Anterior cingulate cortex (tissue), 58 donors: ENCODE results near the gene PIGK.

Source experiments
- DNase-seq, 58 donors: peaks; one replicate each; lab custom pipeline; 2025; lab: John Stamatoyannopoulos, UW

The PIGK gene

GRCh38 chr1:77044133-77044849 is 174.9 kb downstream of the PIGK start:
- peak in 1 of 58 donors; percentile 18 for DNase-seq

GRCh38 chr1:77040826-77041225 is 178.4 kb downstream of the PIGK start:
- no peak for DNase-seq

DNA sequence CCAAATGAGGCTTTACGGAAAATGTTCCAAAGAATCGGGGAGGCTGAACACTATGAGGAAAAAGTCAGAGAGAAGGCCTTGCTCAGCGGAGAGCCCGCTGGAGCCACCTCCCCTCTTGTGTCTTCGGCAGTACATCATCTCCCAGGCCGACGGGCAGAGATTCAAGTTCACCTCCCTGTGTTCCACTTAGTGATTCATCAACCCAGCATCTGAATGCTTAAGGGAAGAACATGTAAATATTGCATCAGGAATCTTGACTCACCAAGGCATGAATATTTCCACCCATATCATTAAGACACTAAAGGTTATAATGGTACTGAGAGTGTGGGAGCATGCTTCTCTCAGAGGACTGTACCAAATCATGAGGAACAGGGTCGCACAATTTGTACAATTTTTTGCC is 179.5 kb downstream of the PIGK start:
- DNase-seq, result peak in 25 of 58 donors; percentile 3 to 80 (median 26)

DNA sequence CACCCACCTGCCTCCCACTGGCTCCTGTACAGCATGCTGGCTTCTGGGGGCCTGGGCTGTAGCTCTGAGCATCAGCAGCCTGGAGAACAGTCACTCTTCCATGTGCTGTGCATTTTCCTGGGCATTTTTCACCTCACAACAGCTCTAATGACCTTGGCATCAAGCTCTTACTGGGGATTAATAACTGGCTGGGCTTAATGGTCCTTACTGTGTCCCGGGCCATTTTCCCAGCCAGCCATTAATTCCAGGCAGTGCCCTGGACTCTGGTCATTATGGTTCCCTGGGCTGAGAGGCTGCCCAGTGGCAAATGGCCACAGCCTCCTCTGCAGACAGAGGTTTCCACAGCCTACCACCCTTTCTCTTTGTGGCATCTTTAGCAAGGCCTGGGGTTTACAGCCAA is 180.1 kb downstream of the PIGK start:
- DNase-seq, result peak in 1 of 58 donors; percentile 22
